ENCODE data around the gene CCDC136. TPM values are rescaled to one million over a fixed set of nuclear protein-coding genes. Genes with fewer than 3 reads are reported as not detected.

CCDC136 gene
- polyA plus RNA-seq, 1 of the 3 experiments (the other 2 are of a cell fraction) = 48.4 TPM

GRCh38 chr7:128865996-128866877, 74.5 kb downstream of the CCDC136 start:
- Histone ChIP-seq H3K27ac (ENCODE audit: low read depth in 2 of 2, low read length in 1 of 2) (no peak overlapping the region), H3K4me1 (ENCODE audit: control insufficient read depth in 1 of 2, insufficient read depth in 2 of 2, low read depth in 1 of 2, low read length in 1 of 2) (peaks cover 0 to 29% of the 10 kb centered on the region in 2 experiments; a peak in 1 of 4 replicates), H3K4me2 (no peak overlapping the region), H3K9me2 (no peaks in the 10 kb centered on the region), H2AFZ (ENCODE audit: low read depth) (no peak overlapping the region), H3F3A (replicated peaks; ENCODE audit: insufficient read depth) (peaks cover 26% of the 10 kb centered on the region), H3K4me3 (ENCODE audit: low read depth in 2 of 2, low read length in 1 of 2) (no peak overlapping the region), H3K79me2 (ENCODE audit: insufficient read depth) (peaks cover 21% of the 10 kb centered on the region), H4K20me1 (ENCODE audit: insufficient read depth) (peaks cover 20% of the 10 kb centered on the region), H3K9ac (no peak overlapping the region), H3K36me3 (replicated peaks in 1 of 2; ENCODE audit: control insufficient read depth in 1 of 2, insufficient read depth in 2 of 2, low read length in 1 of 2) (peaks cover 8 to 14% of the 10 kb centered on the region in 2 experiments), H3K27me3 (ENCODE audit: insufficient read depth) (no peaks in the 10 kb centered on the region), H3K9me3 (no peaks in the 10 kb centered on the region)
- DNase-seq = no peak
- 95% methylated on average over 27 of the region's 27 CpGs for WGBS (ENCODE audit: low lambda C conversion rate)
- TF ChIP-seq JUND (IDR thresholded peaks at IDR 0.05) (no peak), MAX (IDR thresholded peaks at IDR 0.05; ENCODE audit: low read depth) (no peak), CTCF (IDR thresholded peaks at IDR 0.05) (no peak), FOSL2 (IDR thresholded peaks at IDR 0.05; ENCODE audit: borderline replicate concordance, low read depth) (no peak), NFIC (IDR thresholded peaks at IDR 0.05; ENCODE audit: borderline replicate concordance) (no peak), CHD2 (IDR thresholded peaks at IDR 0.05; ENCODE audit: low read length, partially characterized antibody) (no peak), SIN3A (IDR thresholded peaks at IDR 0.05; ENCODE audit: borderline replicate concordance, low read depth, low read length) (no peak), GATA2 (CRISPR knock-in tag; IDR thresholded peaks at IDR 0.05) (no peak), TEAD4 (IDR thresholded peaks at IDR 0.05; ENCODE audit: borderline replicate concordance, insufficient read depth) (no peak), RCOR1 (IDR thresholded peaks at IDR 0.05; ENCODE audit: low read length) (no peak), NRF1 (IDR thresholded peaks at IDR 0.05; ENCODE audit: low read depth, low read length) (no peak), POLR2AphosphoS5 (IDR thresholded peaks at IDR 0.05; ENCODE audit: low read depth, low read length) (no peak), ZBTB33 (IDR thresholded peaks at IDR 0.05; ENCODE audit: borderline replicate concordance, low read depth) (no peak)
- CTCF ChIA-PET = interaction anchor here (1.5 to 11.7 kb wide), 4 partner anchors 14 to 439 kb away, joined by 6 to 181 read pairs (median 8); no protein-coding TSS in a partner anchor
- POLR2A ChIA-PET = no interaction called here
